Hepatocyte (in vitro differentiated cells): ENCODE measurements around the gene SLC7A9. TPM values are rescaled to one million over a fixed set of nuclear protein-coding genes. Genes with fewer than 3 reads are reported as not detected.
"Not testable (repeated sequence)": the region's sequence is repeated elsewhere in the genome, so short reads cannot be mapped to it uniquely, and the experiment has no call there.

ENCODE experiments used
- DNase-seq: peaks from one replicate; pipeline ENCODE4 v3.0.0-alpha.2; 2016; ENCODE audit warnings: low spot score
- H2AFZ ChIP-seq: fragments of 200-600 bp; sonication (generic); 2 replicates; pipeline ENCODE4 v1.6.0; 2016; ENCODE audit warnings: antibody characterized with exemption, mild to moderate bottlenecking
- H3K27ac ChIP-seq: fragments of 200-600 bp; sonication (generic); 2 replicates; pipeline ENCODE4 v1.5.1; 2016; ENCODE audit warnings: mild to moderate bottlenecking
- H3K27me3 ChIP-seq: fragments of 200-600 bp; sonication (generic); 2 replicates; pipeline ENCODE4 v1.6.1; 2016
- H3K36me3 ChIP-seq: fragments of 200-600 bp; sonication (generic); replicated peaks from 2 replicates; pipeline ENCODE4 v1.5.1; 2016; ENCODE audit warnings: low read depth; ENCODE audit not compliant: insufficient read depth
- H3K4me1 ChIP-seq: fragments of 200-600 bp; sonication (generic); 2 replicates; pipeline ENCODE4 v1.5.1; 2016; ENCODE audit warnings: mild to moderate bottlenecking, moderate library complexity; ENCODE audit not compliant: insufficient read depth
- H3K4me2 ChIP-seq: fragments of 200-600 bp; sonication (generic); 2 replicates; pipeline ENCODE4 v1.6.0; 2016
- H3K4me3 ChIP-seq: fragments of 200-600 bp; sonication (generic); 2 replicates; pipeline ENCODE4 v1.5.1; 2016; ENCODE audit warnings: mild to moderate bottlenecking
- H3K79me2 ChIP-seq: fragments of 200-600 bp; sonication (generic); 2 replicates; pipeline ENCODE4 v1.6.0; 2017; ENCODE audit warnings: mild to moderate bottlenecking
- H3K9me2 ChIP-seq: fragments of 200-600 bp; sonication (generic); replicated peaks from 2 replicates; pipeline ENCODE4 v1.6.0; 2017; ENCODE audit warnings: mild to moderate bottlenecking; ENCODE audit not compliant: insufficient read depth
- H3K9me3 ChIP-seq: fragments of 200-600 bp; sonication (generic); 2 replicates; pipeline ENCODE4 v1.5.1; 2016; ENCODE audit warnings: low read depth, mild to moderate bottlenecking
- H4K20me1 ChIP-seq: fragments of 200-600 bp; sonication (generic); 2 replicates; pipeline ENCODE4 v1.6.0; 2016; ENCODE audit warnings: mild to moderate bottlenecking; ENCODE audit not compliant: insufficient read depth, poor library complexity, severe bottlenecking
- EZH2 ChIP-seq: fragments of 200-600 bp; sonication (generic); IDR thresholded peaks from 2 replicates; pipeline ENCODE4 v1.6.1; 2016; ENCODE audit warnings: antibody characterized with exemption, mild to moderate bottlenecking, borderline replicate concordance
- EZH2phosphoT487 ChIP-seq: fragments of 200-600 bp; sonication (generic); IDR thresholded peaks from one replicate; pipeline ENCODE4 v1.6.1; 2018; ENCODE audit warnings: antibody characterized with exemption, mild to moderate bottlenecking, low read depth, moderate library complexity; ENCODE audit not compliant: unreplicated experiment, severe bottlenecking
- WGBS: methylation state at CpG from one replicate; pipeline ENCODE4 v1.1.6; 2016; ENCODE audit warnings: low lambda C conversion rate; ENCODE audit errors: missing lambda C conversion rate; 5-methylcytosine and 5-hydroxymethylcytosine counted together
- polyA plus RNA-seq: library from polyadenylated mRNA; unstranded; fragments of >200 nt; fragmentation: Nextera tagmentation; extraction: Ambion mirVana; gene quantifications from 2 replicates; pipeline ENCODE4 v1.2.1, GENCODE V29; 2016
- total RNA-seq: library from RNA; depleted of rRNA; stranded (reverse); fragments of >200 nt; gene quantifications from 2 replicates; pipeline ENCODE4 v1.2.3, GENCODE V29; 2014
- TF ChIP-seq, protein P1 (sequence below): fragments of 200-600 bp; sonication (generic); IDR thresholded peaks from 2 replicates; pipeline ENCODE4 v1.5.1; 2016; ENCODE audit warnings: antibody characterized with exemption, mild to moderate bottlenecking; ENCODE audit not compliant: poor library complexity

Gene SLC7A9
- total and polyA plus RNA-seq, 2 experiments from 2014 or later, result 7.6 to 9.6 TPM

DNA sequence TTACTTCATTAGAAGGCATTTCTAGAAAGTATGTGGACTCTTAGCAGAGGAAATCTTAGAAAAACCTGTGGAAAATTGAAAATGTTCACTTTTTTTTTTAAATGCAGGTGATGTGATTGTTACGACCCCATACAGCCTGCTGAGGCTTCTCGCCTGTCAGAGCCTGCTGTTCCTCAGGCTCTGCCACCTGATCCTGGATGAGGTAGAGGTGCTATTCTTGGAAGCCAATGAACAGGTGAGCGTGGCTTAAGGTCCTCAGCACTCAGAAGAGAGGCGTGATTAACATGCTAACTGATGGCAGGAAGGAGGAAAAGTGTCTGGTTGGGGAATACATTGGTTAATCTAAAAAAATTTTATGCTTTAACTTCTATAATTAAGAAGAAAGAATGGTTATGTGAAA lies 71.4 kb downstream of the SLC7A9 start:
- no peaks in the 10 kb centered on the region for H3K27me3 ChIP-seq
- H3K27ac ChIP-seq, result no peak overlapping the region
- H4K20me1 ChIP-seq, result no peaks in the 10 kb centered on the region
- no peak for TF ChIP-seq EZH2
- TF ChIP-seq EZH2phosphoT487, result no peak
- TF ChIP-seq, protein P1, sequence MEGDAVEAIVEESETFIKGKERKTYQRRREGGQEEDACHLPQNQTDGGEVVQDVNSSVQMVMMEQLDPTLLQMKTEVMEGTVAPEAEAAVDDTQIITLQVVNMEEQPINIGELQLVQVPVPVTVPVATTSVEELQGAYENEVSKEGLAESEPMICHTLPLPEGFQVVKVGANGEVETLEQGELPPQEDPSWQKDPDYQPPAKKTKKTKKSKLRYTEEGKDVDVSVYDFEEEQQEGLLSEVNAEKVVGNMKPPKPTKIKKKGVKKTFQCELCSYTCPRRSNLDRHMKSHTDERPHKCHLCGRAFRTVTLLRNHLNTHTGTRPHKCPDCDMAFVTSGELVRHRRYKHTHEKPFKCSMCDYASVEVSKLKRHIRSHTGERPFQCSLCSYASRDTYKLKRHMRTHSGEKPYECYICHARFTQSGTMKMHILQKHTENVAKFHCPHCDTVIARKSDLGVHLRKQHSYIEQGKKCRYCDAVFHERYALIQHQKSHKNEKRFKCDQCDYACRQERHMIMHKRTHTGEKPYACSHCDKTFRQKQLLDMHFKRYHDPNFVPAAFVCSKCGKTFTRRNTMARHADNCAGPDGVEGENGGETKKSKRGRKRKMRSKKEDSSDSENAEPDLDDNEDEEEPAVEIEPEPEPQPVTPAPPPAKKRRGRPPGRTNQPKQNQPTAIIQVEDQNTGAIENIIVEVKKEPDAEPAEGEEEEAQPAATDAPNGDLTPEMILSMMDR, result no peak
- 75% methylated on average over 4 of the region's 4 CpGs for WGBS
- H3K9me3 ChIP-seq, result no peaks in the 10 kb centered on the region
- no peak overlapping the region for H3K4me2 ChIP-seq
- H3K36me3 ChIP-seq, result no peaks in the 10 kb centered on the region
- no peak overlapping the region for H2AFZ ChIP-seq
- no peak overlapping the region for H3K4me3 ChIP-seq
- DNase-seq, result no peak
- no peaks in the 10 kb centered on the region for H3K9me2 ChIP-seq
- H3K79me2 ChIP-seq, result no peaks in the 10 kb centered on the region
- H3K4me1 ChIP-seq, result no peaks in the 10 kb centered on the region

DNA sequence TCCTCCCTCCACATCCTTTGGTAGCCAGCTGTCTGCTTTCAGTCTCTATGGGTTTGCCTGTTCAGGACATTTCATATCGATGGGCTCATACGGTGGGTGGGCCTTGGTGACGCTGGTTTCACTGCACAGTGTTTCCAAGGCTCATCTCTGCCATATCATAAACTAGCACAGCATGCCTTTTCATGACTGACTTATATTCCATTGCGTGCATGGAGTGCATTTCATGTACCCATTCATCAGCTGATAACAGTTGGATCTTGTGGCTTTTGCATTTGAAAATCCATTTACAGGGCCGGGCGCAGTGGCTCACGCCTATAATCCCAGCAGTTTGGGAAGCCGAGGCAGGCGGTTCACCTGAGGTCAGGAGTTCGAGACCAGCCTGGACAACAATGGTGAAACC lies 80.1 kb downstream of the SLC7A9 start:
- H3K4me3 ChIP-seq, result no peak overlapping the region
- DNase-seq, result no peak
- no peaks in the 10 kb centered on the region for H4K20me1 ChIP-seq
- 96% methylated on average over 10 of the region's 10 CpGs for WGBS
- H3K36me3 ChIP-seq, result no peaks in the 10 kb centered on the region
- H3K4me2 ChIP-seq, result no peak overlapping the region
- no peak overlapping the region for H3K27ac ChIP-seq
- TF ChIP-seq, protein P1, result no peak
- TF ChIP-seq EZH2 (no peak), EZH2phosphoT487 (no peak)
- H3K27me3 ChIP-seq, result no peaks in the 10 kb centered on the region
- no peaks in the 10 kb centered on the region for H3K9me2 ChIP-seq
- H3K9me3 ChIP-seq, result no peaks in the 10 kb centered on the region
- H3K79me2 ChIP-seq, result no peaks in the 10 kb centered on the region
- H3K4me1 ChIP-seq, result peaks cover 5% of the 10 kb centered on the region
- no peak overlapping the region for H2AFZ ChIP-seq

DNA sequence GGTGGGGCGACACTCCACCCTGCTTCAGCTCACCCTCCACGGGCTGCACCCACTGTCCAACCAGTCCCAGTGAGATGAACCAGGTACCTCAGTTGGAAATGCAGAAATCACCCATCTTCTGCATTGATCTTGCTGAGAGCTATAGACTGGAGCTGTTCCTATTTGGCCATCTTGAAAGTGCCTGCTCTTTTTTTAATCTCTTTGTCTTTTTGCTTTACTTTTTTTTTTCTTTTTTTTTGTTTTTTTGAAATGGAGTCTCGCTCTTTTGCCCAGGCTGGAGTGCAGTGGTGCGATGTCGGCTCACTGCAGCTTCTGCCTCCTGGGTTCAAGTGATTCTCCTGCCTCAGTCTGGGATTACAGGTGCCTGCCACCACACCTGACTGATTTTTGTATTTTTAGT lies 81.7 kb downstream of the SLC7A9 start:
- not testable (repeated sequence) for H3K9me2 ChIP-seq, H2AFZ ChIP-seq, H3K27me3 ChIP-seq, DNase-seq, H3K4me1 ChIP-seq, H3K27ac ChIP-seq, H3K36me3 ChIP-seq, H3K4me2 ChIP-seq, H3K9me3 ChIP-seq, H3K4me3 ChIP-seq, H3K79me2 ChIP-seq, H4K20me1 ChIP-seq
- 90% methylated on average over 5 of the region's 5 CpGs for WGBS

DNA sequence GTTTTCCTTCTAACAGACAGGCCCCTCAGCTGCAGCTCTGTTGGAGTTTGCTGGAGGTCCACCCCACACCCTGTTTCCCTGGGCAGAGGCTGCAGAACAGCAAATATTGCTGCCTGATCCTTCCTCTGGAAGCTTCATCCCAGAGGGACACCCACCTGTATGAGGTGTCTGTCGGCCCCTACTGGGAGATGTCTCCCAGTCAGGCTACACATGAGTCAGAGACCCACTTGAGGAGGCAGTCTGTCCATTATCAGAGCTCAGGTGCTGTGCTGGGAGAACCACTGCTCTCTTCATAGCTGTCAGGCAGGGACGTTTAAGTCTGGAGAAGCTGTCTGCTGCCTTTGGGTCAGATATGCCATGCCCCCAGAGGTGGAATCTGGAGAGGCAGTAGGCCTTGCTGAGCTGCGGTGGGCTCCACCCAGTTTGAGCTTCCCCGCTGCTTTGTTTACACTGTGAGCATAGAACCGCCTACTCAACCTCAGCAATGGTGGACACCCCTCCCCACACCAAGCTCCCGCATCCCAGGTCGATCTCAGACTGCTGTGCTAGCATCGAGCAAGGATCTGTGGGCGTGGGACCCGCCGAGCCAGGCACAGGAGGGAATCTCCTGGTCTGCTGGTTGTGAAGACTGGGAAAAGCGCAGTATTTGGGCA lies 82.3 kb downstream of the SLC7A9 start:
- H3K4me3 ChIP-seq, H3K27ac ChIP-seq, H3K4me1 ChIP-seq, H4K20me1 ChIP-seq, DNase-seq, H3K79me2 ChIP-seq, H2AFZ ChIP-seq, H3K36me3 ChIP-seq, H3K4me2 ChIP-seq, H3K27me3 ChIP-seq, H3K9me2 ChIP-seq, H3K9me3 ChIP-seq: not testable (repeated sequence)
- 49% methylated on average over 12 of the region's 12 CpGs for whole genome bisulfite sequencing

DNA sequence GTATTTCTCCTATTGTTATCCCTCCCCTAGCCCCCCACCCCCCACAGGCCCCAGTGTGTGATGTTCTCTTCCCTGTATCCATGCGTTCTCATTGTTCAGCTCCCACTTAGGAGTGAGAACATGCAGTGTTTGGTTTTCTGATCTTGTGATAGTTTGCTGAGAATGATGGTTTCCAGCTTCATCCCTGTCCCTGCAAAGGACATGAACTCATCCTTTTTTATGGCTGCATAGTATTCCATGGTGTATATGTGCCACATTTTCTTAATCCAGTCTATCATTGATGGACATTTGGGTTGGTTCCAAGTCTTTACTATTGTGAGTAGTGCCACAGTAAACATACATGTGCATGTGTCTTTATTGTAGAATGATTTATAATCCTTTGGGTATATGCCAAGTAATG lies 87.5 kb downstream of the SLC7A9 start:
- not testable (repeated sequence) for H3K36me3 ChIP-seq, H3K27ac ChIP-seq, H3K4me1 ChIP-seq, H3K27me3 ChIP-seq, H3K4me2 ChIP-seq, H3K9me3 ChIP-seq, DNase-seq, H3K9me2 ChIP-seq, H2AFZ ChIP-seq, H3K4me3 ChIP-seq, H3K79me2 ChIP-seq, H4K20me1 ChIP-seq
- 92% methylated on average over 1 of the region's 1 CpG for WGBS
